Nephron (organoid): Measurements from ENCODE around the gene FBN2.
A peak's percentile ranks its signal among the peaks of the same experiment; 100 is the strongest.

Experiments
- H3K27ac Mint-ChIP-seq, 3 experiments: 2 replicates each; pipeline ENCODE4 v1.8.0; 2020; ENCODE audit warnings: mixed read lengths in 3 of 3, mild to moderate bottlenecking in 2 of 3, moderate library complexity in 1 of 3
- H3K27me3 Mint-ChIP-seq: 2 replicates; pipeline ENCODE4 v1.8.0; 2021; ENCODE audit warnings: low read depth, mild to moderate bottlenecking, moderate library complexity, mixed read lengths
- H3K36me3 Mint-ChIP-seq: 2 replicates; pipeline ENCODE4 v1.8.0; 2020; ENCODE audit warnings: low read depth, mixed read lengths
- H3K4me1 Mint-ChIP-seq: 2 replicates; pipeline ENCODE4 v1.8.0; 2020; ENCODE audit warnings: mixed read lengths
- H3K4me3 Mint-ChIP-seq, 3 experiments: 2 replicates each; pipeline ENCODE4 v1.8.0; 2020; ENCODE audit warnings: mild to moderate bottlenecking in 3 of 3, mixed read lengths in 3 of 3, moderate library complexity in 2 of 3
- H3K9me3 Mint-ChIP-seq: 2 replicates; pipeline ENCODE4 v1.8.0; 2020; ENCODE audit warnings: mixed read lengths
- CTCF ChIP-seq, 3 experiments: fragments of 200-600 bp; sonication (generic); IDR thresholded peaks; one replicate each; pipeline ENCODE4 v1.5.0; 2021; ENCODE audit warnings: antibody characterized with exemption in 3 of 3; ENCODE audit not compliant: unreplicated experiment in 3 of 3

The FBN2 gene

GRCh38 chr5:128290152-128290858, 247.7 kb downstream of the FBN2 start:
- no peaks in the 10 kb centered on the region for H3K4me1 Mint-ChIP-seq
- no peak for TF ChIP-seq CTCF (IDR thresholded peaks at IDR 0.05; ENCODE audit: unreplicated experiment in 3 of 3)
- H3K9me3 Mint-ChIP-seq = peaks cover 3% of the 10 kb centered on the region
- H3K27me3 Mint-ChIP-seq = no peaks in the 10 kb centered on the region
- H3K27ac Mint-ChIP-seq = peak overlapping the region in 2 of 3 experiments; percentile 61 to 75
- peaks cover 59% of the 10 kb centered on the region for H3K36me3 Mint-ChIP-seq
- no peak overlapping the region for H3K4me3 Mint-ChIP-seq

DNA sequence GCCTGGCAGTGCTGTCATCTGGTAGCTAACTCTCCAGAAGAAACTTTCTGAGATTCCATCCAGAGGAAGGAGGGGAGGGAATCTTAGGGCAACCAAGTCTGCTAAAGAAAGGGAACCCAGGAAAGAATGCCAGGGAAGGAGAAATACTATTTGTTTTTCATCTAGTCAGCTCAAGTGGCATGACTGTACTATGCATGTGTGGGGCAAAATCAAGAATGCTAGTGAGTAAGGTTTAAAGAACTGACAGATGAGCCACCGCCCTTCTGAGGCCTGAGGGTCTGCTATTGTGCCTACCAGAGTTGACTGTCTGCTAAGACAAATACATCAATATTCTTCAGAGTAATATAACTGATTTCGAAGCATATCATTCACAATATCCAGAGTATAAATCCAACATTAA, 250.3 kb downstream of the FBN2 start:
- Mint-ChIP-seq H3K9me3 (no peaks in the 10 kb centered on the region), H3K36me3 (peaks cover 73% of the 10 kb centered on the region), H3K27me3 (no peaks in the 10 kb centered on the region), H3K27ac (no peak overlapping the region), H3K4me3 (no peak overlapping the region), H3K4me1 (no peaks in the 10 kb centered on the region)
- TF ChIP-seq CTCF (IDR thresholded peaks at IDR 0.05; ENCODE audit: unreplicated experiment in 3 of 3) = no peak

GRCh38 chr5:128284236-128284635, 253.8 kb downstream of the FBN2 start:
- no peak for TF ChIP-seq CTCF (IDR thresholded peaks at IDR 0.05; ENCODE audit: unreplicated experiment in 3 of 3)
- Mint-ChIP-seq H3K36me3 (peaks cover 63% of the 10 kb centered on the region), H3K4me1 (no peaks in the 10 kb centered on the region), H3K27me3 (no peaks in the 10 kb centered on the region), H3K27ac (no peak overlapping the region), H3K9me3 (no peaks in the 10 kb centered on the region), H3K4me3 (no peak overlapping the region)

- no peaks in the 10 kb centered on the region for H3K27me3 Mint-ChIP-seq
- H3K4me1 Mint-ChIP-seq = no peaks in the 10 kb centered on the region
- H3K27ac Mint-ChIP-seq = no peak overlapping the region
- peaks cover 57% of the 10 kb centered on the region for H3K36me3 Mint-ChIP-seq
- no peak overlapping the region for H3K4me3 Mint-ChIP-seq
- no peaks in the 10 kb centered on the region for H3K9me3 Mint-ChIP-seq
- no peak for TF ChIP-seq CTCF (IDR thresholded peaks at IDR 0.05; ENCODE audit: unreplicated experiment in 3 of 3)
Observed at GRCh38 chr5:128279345-128279744, 258.7 kb downstream of the FBN2 start.

DNA sequence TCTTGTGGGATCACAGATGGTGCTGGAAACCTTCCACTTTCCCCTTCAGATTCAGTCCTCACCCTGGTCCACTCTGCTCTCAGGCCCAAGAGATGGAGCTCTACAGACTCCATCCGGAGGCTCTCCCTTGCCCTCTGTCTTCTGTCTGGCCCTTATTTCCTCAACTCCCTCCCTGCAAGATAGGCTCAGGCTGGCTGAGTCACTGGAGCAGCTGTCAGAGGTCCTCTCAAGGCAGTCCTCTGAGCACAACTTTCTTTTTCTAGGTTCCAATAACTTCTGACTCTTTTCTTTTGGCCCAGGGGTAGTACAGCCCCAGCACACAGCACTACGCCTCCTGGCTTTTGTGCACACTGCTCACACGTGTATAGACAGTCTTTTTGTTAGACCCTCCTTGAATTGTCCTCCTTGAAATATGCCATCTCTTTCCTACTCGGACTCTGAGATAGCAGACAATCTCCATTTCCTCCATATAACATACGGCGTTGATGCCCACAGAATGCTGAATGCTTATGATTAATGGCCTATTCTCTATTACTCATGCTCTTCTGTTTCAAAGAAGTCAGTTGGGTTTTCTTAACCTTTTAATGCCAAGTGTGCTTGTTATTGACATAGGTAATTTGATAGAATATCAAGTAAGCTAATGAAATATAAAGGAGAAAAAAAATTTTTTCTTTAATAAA, 261.4 kb downstream of the FBN2 start:
- Mint-ChIP-seq H3K4me3 (no peak overlapping the region), H3K27me3 (no peaks in the 10 kb centered on the region), H3K9me3 (no peaks in the 10 kb centered on the region), H3K27ac (no peak overlapping the region), H3K36me3 (peaks cover 55% of the 10 kb centered on the region), H3K4me1 (no peaks in the 10 kb centered on the region)
- no peak for TF ChIP-seq CTCF (IDR thresholded peaks at IDR 0.05; ENCODE audit: unreplicated experiment in 3 of 3)

GRCh38 chr5:128274441-128274840, 263.6 kb downstream of the FBN2 start:
- H3K27ac Mint-ChIP-seq = no peak overlapping the region
- TF ChIP-seq CTCF (IDR thresholded peaks at IDR 0.05; ENCODE audit: unreplicated experiment in 3 of 3) = no peak
- no peaks in the 10 kb centered on the region for H3K27me3 Mint-ChIP-seq
- H3K36me3 Mint-ChIP-seq = peaks cover 64% of the 10 kb centered on the region
- H3K9me3 Mint-ChIP-seq = no peaks in the 10 kb centered on the region
- H3K4me3 Mint-ChIP-seq = no peak overlapping the region
- no peaks in the 10 kb centered on the region for H3K4me1 Mint-ChIP-seq
